ENCODE data around the gene CCDC50. TPM values are rescaled to one million over a fixed set of nuclear protein-coding genes. Genes with fewer than 3 reads are reported as not detected.

The CCDC50 gene
- total RNA-seq, 1 donor from 2014 or later, result 48.4 TPM

- H3K36me3 Mint-ChIP-seq (ENCODE audit: low read depth), result no peaks in the 10 kb centered on the region
- no peaks in the 10 kb centered on the region for H3K9me3 Mint-ChIP-seq
- no peak overlapping the region for H3K27ac Mint-ChIP-seq (ENCODE audit: unreplicated experiment)
- no peaks in the 10 kb centered on the region for H3K27me3 Mint-ChIP-seq (ENCODE audit: low read depth)
- peaks cover 28% of the 10 kb centered on the region for H3K4me1 Mint-ChIP-seq
- H3K4me3 Mint-ChIP-seq, result no peak overlapping the region
- TF ChIP-seq, protein P1, sequence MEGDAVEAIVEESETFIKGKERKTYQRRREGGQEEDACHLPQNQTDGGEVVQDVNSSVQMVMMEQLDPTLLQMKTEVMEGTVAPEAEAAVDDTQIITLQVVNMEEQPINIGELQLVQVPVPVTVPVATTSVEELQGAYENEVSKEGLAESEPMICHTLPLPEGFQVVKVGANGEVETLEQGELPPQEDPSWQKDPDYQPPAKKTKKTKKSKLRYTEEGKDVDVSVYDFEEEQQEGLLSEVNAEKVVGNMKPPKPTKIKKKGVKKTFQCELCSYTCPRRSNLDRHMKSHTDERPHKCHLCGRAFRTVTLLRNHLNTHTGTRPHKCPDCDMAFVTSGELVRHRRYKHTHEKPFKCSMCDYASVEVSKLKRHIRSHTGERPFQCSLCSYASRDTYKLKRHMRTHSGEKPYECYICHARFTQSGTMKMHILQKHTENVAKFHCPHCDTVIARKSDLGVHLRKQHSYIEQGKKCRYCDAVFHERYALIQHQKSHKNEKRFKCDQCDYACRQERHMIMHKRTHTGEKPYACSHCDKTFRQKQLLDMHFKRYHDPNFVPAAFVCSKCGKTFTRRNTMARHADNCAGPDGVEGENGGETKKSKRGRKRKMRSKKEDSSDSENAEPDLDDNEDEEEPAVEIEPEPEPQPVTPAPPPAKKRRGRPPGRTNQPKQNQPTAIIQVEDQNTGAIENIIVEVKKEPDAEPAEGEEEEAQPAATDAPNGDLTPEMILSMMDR (conservative IDR thresholded peaks at IDR 0.05), result no peak
- DNase-seq (ENCODE audit: low read depth, low spot score), result no peak
Observed at GRCh38 chr3:191336833-191337232, 7.6 kb downstream of the CCDC50 start.

GRCh38 chr3:191338177-191338488 is 8.9 kb downstream of the CCDC50 start:
- peaks cover 22% of the 10 kb centered on the region for H3K4me1 Mint-ChIP-seq
- TF ChIP-seq, protein P1 (conservative IDR thresholded peaks at IDR 0.05), result no peak
- no peaks in the 10 kb centered on the region for H3K27me3 Mint-ChIP-seq (ENCODE audit: low read depth)
- H3K27ac Mint-ChIP-seq (ENCODE audit: unreplicated experiment), result no peak overlapping the region
- H3K4me3 Mint-ChIP-seq, result no peak overlapping the region
- no peaks in the 10 kb centered on the region for H3K36me3 Mint-ChIP-seq (ENCODE audit: low read depth)
- DNase-seq (ENCODE audit: low read depth, low spot score), result no peak
- H3K9me3 Mint-ChIP-seq, result no peaks in the 10 kb centered on the region

DNA sequence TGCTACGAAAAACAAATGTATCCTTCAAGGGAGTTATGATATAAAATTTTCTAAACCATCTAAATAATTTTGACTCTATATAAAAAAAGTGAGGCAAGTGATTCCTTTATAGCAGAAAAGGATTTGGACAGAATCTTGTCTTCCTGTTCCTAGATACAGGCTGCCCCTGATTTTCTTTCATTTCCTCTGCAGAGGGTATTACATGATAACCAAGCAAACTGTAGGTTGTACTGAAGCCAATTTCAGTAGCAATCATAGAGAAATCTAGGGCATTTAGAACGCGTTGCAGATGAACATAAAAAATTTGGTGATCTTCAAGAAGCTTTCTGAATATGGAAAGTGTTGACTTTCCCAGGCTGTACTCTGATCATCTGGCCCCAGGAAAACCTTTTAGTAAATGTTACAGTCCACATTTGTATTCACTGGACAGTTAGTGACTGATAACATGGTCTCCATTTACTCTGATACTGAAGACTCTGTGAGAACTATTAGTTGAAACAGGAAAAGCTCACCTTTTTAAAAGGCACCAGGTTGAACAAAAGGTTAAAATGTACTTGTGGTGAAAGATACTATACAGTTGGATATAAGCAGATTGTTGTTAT is 10.2 kb downstream of the CCDC50 start:
- TF ChIP-seq, protein P1 (conservative IDR thresholded peaks at IDR 0.05), result no peak
- H3K9me3 Mint-ChIP-seq, result no peaks in the 10 kb centered on the region
- no peaks in the 10 kb centered on the region for H3K36me3 Mint-ChIP-seq (ENCODE audit: low read depth)
- H3K27ac Mint-ChIP-seq (ENCODE audit: unreplicated experiment), result no peak overlapping the region
- no peaks in the 10 kb centered on the region for H3K27me3 Mint-ChIP-seq (ENCODE audit: low read depth)
- peaks cover 23% of the 10 kb centered on the region for H3K4me1 Mint-ChIP-seq
- no peak for DNase-seq (ENCODE audit: low read depth, low spot score)
- no peak overlapping the region for H3K4me3 Mint-ChIP-seq

DNA sequence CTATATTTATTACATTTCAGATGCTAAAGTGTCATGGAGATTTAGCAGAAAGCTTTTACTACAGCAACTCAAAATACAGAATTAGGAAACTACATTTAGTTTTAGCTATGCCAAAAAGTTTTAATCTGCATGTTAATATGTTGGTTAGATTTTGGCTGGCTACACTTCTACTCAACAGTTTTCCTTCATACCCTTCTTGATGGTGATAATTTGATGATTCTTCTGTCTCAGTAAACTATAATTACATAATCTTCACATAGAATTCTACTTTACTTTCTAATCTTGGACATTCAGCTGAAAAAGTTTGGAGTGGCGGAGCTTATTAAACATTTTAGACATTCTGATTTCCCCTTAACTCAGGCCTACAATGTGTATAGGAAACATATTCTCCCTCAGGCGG is 11.2 kb downstream of the CCDC50 start:
- Mint-ChIP-seq H3K36me3 (ENCODE audit: low read depth) (no peaks in the 10 kb centered on the region), H3K4me3 (no peak overlapping the region), H3K4me1 (peaks cover 19% of the 10 kb centered on the region), H3K27me3 (ENCODE audit: low read depth) (no peaks in the 10 kb centered on the region), H3K27ac (ENCODE audit: unreplicated experiment) (no peak overlapping the region), H3K9me3 (no peaks in the 10 kb centered on the region)
- DNase-seq (ENCODE audit: low read depth, low spot score), result no peak
- TF ChIP-seq, protein P1 (conservative IDR thresholded peaks at IDR 0.05), result no peak

DNA sequence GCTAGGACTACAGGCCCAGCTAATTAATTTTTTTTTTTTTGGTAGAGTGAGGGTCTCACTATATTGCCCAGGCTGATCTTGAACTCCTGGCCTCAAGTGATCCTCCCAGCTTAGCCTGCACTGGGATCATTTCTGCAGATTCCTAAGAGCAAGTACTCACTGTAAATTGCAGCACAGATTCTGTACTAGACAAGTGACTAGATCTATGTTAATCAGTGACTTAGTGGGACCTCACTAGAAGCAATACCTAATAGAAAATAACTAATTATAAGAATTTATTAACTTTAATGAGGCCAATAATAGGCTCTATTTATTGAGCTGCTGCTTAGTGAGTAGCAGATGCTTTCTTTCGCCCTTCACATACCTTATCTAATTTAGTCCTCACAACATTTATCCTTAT is 11.8 kb downstream of the CCDC50 start:
- peaks cover 19% of the 10 kb centered on the region for H3K4me1 Mint-ChIP-seq
- no peak for DNase-seq (ENCODE audit: low read depth, low spot score)
- H3K9me3 Mint-ChIP-seq, result no peaks in the 10 kb centered on the region

More for the DNA sequence above, 11.8 kb downstream of the CCDC50 start:
- TF ChIP-seq, protein P1 (conservative IDR thresholded peaks at IDR 0.05), result no peak
- H3K27ac Mint-ChIP-seq (ENCODE audit: unreplicated experiment), result no peak overlapping the region
- no peaks in the 10 kb centered on the region for H3K27me3 Mint-ChIP-seq (ENCODE audit: low read depth)
- no peaks in the 10 kb centered on the region for H3K36me3 Mint-ChIP-seq (ENCODE audit: low read depth)
- H3K4me3 Mint-ChIP-seq, result no peak overlapping the region

Data from neural crest cell (in vitro differentiated cells).